Nephron progenitor cell (in vitro differentiated cells): ENCODE measurements around the gene DAB1.

Experiments used
- DNase-seq: peaks from one replicate; pipeline ENCODE4 v3.0.0; 2021
- H3K27ac Mint-ChIP-seq: 2 replicates; pipeline ENCODE4 v1.8.0; 2021; ENCODE audit warnings: mild to moderate bottlenecking, moderate library complexity, mixed read lengths
- H3K27me3 Mint-ChIP-seq: 2 replicates; pipeline ENCODE4 v1.8.0; 2021; ENCODE audit warnings: mild to moderate bottlenecking, low read depth, mixed read lengths; ENCODE audit not compliant: poor library complexity
- H3K36me3 Mint-ChIP-seq: 2 replicates; pipeline ENCODE4 v1.8.0; 2021; ENCODE audit warnings: low read depth, mixed read lengths
- H3K4me1 Mint-ChIP-seq: 2 replicates; pipeline ENCODE4 v1.8.0; 2021; ENCODE audit warnings: mixed read lengths
- H3K4me3 Mint-ChIP-seq: 2 replicates; pipeline ENCODE4 v1.8.0; 2021; ENCODE audit warnings: mild to moderate bottlenecking, moderate library complexity, mixed read lengths
- H3K9me3 Mint-ChIP-seq: 2 replicates; pipeline ENCODE4 v1.8.0; 2021; ENCODE audit warnings: mild to moderate bottlenecking, moderate library complexity, mixed read lengths
- CTCF ChIP-seq: fragments of 200-600 bp; sonication (generic); IDR thresholded peaks from 2 replicates; pipeline ENCODE4 v1.5.0; 2021; ENCODE audit warnings: antibody characterized with exemption

Gene DAB1

DNA sequence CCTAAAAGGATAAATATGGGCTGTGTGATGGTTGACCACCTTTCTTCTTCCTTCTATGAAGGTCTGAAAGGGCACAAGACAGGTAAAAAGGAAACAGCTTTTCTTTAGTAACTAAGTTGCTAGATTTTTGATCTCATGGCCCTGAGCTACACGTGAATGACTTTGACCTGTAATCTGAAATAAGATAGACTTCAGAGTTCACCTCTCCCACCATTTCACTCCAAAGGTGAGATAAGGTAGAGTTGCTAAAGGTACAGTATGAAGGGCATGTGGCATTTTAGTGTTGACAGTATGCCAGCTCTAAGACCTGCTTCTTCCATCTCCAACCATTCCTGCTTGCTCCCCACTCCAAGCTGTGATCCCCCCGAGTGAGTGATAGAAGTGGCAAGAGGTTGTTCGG is 432.3 kb downstream of the DAB1 start:
- H3K27ac Mint-ChIP-seq: peak overlapping the region; percentile 95
- TF ChIP-seq CTCF: no peak
- no peak for DNase-seq
- peaks cover 62% of the 10 kb centered on the region for H3K4me1 Mint-ChIP-seq
- H3K9me3 Mint-ChIP-seq: no peaks in the 10 kb centered on the region
- no peak overlapping the region for H3K4me3 Mint-ChIP-seq
- H3K36me3 Mint-ChIP-seq: no peaks in the 10 kb centered on the region
- peaks cover 3% of the 10 kb centered on the region for H3K27me3 Mint-ChIP-seq

- TF ChIP-seq CTCF: no peak
- H3K27me3 Mint-ChIP-seq: peaks cover 6% of the 10 kb centered on the region
- H3K4me3 Mint-ChIP-seq: no peak overlapping the region
- no peak overlapping the region for H3K27ac Mint-ChIP-seq
- no peaks in the 10 kb centered on the region for H3K9me3 Mint-ChIP-seq
- no peak for DNase-seq
- H3K36me3 Mint-ChIP-seq: no peaks in the 10 kb centered on the region
- peaks cover 16% of the 10 kb centered on the region for H3K4me1 Mint-ChIP-seq
These were observed 437.5 kb downstream of the DAB1 start for GRCh38 chr1:56986397-56986796.

GRCh38 chr1:56985857-56986256 is 438.0 kb downstream of the DAB1 start:
- no peaks in the 10 kb centered on the region for H3K36me3 Mint-ChIP-seq
- DNase-seq: no peak
- H3K27me3 Mint-ChIP-seq: peaks cover 6% of the 10 kb centered on the region
- no peak overlapping the region for H3K27ac Mint-ChIP-seq
- no peak overlapping the region for H3K4me3 Mint-ChIP-seq
- H3K4me1 Mint-ChIP-seq: peaks cover 11% of the 10 kb centered on the region
- no peaks in the 10 kb centered on the region for H3K9me3 Mint-ChIP-seq
- TF ChIP-seq CTCF: no peak

- DNase-seq: no peak
- no peak overlapping the region for H3K4me3 Mint-ChIP-seq
- peaks cover 6% of the 10 kb centered on the region for H3K4me1 Mint-ChIP-seq
- H3K27ac Mint-ChIP-seq: no peak overlapping the region
- H3K27me3 Mint-ChIP-seq: peaks cover 10% of the 10 kb centered on the region
- H3K9me3 Mint-ChIP-seq: no peaks in the 10 kb centered on the region
- no peaks in the 10 kb centered on the region for H3K36me3 Mint-ChIP-seq
- TF ChIP-seq CTCF: no peak
These were observed 440.4 kb downstream of the DAB1 start for GRCh38 chr1:56983484-56983883.

GRCh38 chr1:56979986-56980755 is 443.7 kb downstream of the DAB1 start:
- Mint-ChIP-seq H3K9me3 (no peaks in the 10 kb centered on the region), H3K27me3 (peaks cover 22% of the 10 kb centered on the region), H3K4me3 (no peak overlapping the region), H3K27ac (no peak overlapping the region), H3K36me3 (no peaks in the 10 kb centered on the region), H3K4me1 (peaks cover 6% of the 10 kb centered on the region)
- no peak for DNase-seq
- no peak for TF ChIP-seq CTCF

DNA sequence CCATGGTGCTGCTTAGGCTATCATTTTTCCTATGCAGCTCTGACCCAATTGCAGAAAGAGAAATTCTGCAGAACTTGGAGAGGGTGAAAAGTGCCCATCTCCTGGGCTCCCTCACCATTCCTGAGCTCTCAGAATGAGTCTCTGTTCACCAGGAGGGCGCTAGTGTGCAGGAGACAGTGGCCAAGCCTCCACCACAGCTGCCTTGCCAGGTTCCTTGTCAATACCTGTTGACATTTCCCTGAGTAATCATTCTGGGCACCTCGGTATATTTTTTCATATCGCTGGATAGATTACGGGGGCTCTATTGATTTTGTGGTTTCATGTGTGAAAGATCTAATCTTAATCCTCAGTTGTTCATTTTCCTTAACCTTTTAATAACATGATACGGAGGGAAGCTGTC is 445.0 kb downstream of the DAB1 start:
- H3K4me3 Mint-ChIP-seq: no peak overlapping the region
- H3K27me3 Mint-ChIP-seq: peaks cover 22% of the 10 kb centered on the region
- TF ChIP-seq CTCF: no peak
- H3K4me1 Mint-ChIP-seq: peaks cover 6% of the 10 kb centered on the region
- no peaks in the 10 kb centered on the region for H3K36me3 Mint-ChIP-seq
- no peaks in the 10 kb centered on the region for H3K9me3 Mint-ChIP-seq
- no peak for DNase-seq
- H3K27ac Mint-ChIP-seq: no peak overlapping the region
